GM19240 (cell line): ENCODE measurements around the gene CNTN5.
"Not testable (repeated sequence)": the region's sequence is repeated elsewhere in the genome, so short reads cannot be mapped to it uniquely, and the experiment has no call there.

Experiments used
- DNase-seq: peaks from one replicate; pipeline ENCODE4 v3.0.0; 2011; ENCODE audit warnings: low spot score; ENCODE audit not compliant: insufficient read length

CNTN5 gene

DNA sequence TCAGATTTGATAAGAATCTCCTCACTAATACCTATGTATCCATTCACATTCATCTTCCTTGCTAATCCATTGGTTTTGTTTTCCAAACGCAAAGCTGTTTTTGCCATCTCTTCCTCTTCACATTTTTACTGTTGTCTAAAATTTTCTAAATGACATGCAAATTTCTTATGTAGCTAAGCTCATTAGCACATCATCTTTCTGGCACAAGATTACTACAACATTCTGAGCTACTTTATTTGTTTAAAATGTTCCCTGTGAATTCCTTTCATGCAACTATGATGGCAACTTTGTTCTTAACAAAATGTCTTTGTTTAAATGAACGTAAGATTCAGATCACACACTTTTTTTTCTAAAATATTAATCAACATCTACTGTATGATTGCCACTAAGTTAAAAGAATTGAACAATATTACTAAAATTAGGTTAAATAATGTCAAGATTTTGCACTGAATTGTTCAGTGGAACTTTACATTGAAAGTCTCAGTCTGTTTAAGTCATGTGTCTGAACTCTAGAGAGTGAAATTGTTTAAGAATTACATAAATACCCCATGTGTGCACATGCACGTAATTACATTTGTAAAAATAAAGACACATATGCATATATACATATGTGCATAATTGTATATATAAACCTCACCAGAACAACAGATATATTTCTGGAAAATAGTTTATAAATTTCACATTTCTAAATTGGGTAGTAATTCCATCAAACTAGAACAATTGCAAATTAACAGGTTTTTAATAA, 688.4 kb downstream of the CNTN5 start:
- DNase-seq = no peak

DNA sequence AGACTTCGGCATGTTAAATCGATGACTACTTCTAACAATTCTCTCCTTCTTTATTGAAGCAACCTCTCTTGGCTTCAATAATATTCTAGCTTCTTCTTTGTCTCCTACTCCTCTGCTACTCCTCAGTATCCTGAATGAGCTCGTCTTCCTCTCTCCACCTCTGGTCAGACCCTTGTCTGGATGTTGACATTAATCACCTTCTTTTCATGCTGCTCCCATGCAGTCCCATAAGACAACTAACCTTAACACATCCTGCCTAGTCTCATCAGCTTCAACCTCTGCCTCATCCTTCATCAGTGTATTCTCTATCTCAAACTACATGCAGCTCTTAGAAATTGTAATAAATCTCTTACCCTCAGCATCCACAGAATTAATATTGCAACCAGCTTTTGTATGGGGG, 695.6 kb downstream of the CNTN5 start:
- DNase-seq = no peak

DNA sequence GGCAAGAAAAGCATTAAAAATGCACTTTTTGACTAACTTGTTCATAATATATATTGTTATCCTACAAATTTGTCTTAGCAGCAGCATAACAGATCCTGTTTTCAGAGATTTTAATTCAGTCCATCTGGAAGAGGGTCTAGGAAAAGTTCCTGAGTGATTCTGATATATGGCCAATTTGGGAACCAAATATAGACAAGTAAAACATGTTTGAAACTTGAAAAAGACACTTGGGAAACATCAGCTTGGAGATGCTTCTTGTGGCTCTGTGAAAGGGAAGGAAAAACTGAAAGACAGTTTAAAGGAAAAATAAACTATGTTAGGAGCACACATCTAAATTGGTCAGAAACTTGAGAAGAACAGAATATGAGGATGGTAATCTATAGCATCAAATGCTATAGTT, 697.5 kb downstream of the CNTN5 start:
- DNase-seq = no peak

DNA sequence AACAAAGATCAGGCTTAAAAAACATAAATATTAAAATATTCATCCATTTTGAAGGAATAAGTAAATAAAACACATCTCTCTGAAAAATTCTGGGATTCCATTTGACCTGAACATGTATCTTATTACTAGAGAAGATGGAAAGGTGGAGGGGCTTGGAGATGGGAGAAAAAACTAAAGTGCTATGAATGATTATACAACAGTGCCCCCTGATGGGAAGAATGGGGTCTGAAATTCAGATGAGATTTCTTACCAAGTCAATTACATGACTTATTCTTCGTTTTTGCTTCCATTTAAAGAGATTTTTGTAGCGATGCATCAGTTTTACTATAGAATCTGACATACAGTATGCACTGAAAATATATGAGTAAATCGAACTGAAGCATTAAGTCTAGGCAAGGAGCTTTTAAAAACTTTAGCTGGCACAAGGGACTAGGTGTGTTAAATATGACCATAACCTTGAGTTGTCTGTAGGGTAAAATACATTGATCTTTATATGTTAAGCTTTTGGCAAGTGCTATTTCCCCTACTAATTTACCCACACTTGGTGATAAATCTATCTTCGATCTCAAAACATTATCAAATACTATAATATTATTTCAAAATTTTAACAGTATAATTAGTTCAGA, 718.8 kb downstream of the CNTN5 start:
- DNase-seq = no peak

DNA sequence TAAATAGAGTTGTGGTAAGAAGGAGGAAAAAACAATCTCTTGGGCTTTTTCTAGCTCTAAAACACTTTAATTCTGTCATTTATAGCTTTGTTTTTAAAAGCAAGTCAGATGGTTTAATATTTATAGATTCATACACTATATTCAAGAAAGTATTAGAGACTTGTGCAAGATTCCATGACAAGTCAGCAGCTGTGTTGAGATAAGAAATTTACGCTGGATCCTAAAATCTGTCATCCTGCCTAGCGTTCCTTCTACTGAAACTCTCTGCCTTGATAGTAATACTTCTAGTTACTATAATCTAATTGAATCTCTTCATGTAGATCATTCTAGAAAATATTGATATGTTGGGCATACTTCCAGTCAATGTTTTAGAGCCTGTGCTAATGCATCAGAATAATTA, 721.8 kb downstream of the CNTN5 start:
- DNase-seq = no peak

DNA sequence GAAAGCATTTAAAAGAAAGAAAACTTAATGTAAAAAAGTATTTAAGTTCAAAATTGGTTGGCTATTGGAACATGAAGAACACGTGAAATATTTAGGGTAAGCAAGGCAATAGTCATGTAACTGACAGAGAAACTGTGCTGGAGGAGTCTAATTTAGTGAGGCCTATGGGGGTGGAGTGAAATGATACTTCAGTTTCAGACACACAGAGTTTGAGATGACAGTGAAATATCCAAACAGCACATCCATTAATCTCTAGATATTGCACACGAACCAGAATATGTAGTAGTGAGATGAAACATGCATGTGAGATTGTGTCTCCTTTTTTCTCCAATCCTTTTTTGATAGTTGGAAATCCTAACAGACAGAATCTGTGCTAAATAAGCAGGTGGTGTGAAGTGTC, 739.0 kb downstream of the CNTN5 start:
- no peak for DNase-seq

DNA sequence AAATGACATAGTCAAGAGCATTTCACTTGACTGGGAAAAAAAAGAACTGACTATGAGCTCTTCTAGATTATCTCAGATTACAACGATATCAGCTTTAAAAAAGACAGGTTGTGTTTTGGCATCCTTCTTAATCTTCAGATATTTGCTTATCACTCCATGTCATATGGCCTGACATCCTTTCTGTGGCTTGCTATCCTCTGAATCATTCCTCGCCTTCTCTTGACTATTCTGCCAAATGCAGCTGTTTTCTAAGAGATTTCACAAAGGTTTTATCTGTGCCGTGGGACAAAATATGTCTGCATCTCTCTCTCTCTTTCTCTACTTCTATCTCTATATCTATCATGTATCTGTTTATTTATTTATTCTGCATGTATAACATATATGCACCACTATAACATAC, 746.1 kb downstream of the CNTN5 start:
- DNase-seq = no peak

DNA sequence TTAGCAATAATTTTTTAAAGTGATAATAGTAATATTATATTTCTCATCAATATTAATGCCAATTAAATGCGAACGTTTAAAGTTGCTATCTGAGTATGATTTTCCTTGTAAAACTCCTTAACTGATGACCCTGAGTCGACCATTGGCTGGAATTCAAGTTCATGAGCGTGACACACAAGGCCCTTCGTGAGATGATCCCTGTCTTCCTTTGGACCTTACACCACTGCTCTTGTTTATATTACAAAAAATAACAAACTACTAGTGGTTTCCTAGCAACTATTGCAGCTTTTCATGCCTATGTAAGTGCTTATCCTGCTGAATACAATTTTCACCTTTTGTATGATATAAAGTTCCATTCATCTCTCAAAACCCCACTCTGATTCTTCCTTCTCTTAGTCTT, 752.9 kb downstream of the CNTN5 start:
- no peak for DNase-seq

DNA sequence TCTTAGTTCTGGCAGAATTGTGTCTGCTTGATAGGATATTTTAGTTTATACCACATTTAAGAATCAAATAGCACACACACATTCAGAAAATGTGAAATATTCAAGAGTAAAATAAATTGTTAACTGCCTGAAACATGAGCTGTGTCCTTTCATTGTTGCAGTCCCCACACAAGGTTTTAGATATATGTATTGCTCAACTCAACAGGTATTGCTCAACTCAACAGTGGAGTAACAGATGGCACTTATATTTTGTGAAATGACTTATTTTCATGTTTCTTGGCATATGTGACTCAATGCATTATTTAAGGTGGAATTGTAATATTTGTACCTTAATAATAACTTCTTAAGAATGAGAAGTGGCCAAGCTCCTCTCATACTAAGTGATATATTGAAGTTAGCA, 760.3 kb downstream of the CNTN5 start:
- DNase-seq = no peak

DNA sequence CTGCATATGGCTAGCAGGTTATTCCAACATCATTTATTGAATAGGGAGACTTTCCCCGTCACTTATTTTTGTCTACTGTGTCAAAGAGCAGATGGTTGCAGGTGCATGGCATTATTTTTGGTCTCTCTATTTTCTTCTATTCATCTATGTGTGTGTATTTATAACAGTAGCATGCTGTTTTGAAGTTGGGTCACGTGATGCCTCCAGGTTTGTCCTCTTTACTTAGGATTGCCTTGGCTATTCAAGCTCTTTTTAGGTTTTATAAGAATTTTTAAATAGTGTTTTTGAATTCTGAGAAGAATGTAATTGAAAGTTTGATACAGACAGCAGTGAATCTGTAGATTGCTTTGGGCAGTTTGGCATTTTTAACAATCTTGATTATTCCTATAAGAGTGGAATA, 770.6 kb downstream of the CNTN5 start:
- DNase-seq = no peak

DNA sequence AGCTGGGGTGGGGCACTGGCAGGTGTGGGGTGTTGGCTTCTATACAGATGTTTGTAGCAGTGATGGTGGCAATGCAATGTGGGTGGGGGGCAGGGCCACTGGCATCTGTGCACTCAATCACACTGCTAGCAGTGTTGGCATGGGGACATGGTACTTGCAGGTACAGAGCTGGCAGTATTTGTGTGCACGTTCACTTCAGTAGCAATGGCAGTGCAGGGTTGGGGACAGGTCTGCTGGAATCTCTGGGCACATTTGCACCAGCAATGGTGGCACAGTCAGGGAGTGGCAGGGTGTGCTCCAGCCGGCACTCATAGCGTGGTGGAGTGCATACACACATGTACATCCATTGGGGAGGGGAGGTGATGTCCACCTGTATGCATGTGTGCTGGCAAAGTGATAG, 775.2 kb downstream of the CNTN5 start:
- no peak for DNase-seq

DNA sequence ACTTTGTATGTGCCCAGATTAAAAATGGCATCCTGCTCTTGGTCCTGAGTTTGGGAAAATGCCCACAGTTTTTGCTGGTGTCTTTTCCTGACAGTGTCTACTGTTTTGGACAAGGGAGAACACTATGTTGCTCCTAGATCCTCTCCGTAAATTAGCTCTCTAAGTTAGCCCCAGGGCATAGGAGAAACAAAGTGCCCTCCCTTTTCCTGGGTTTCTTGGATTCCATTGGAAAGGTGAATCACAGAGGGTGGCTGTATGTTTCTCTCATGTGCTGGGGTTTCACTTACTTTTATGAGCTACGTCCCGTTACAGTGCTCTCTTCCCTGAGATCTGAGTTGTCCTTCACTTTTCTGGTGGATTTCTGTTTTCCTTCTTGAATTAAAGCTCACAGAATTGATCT, 782.8 kb downstream of the CNTN5 start:
- no peak for DNase-seq

DNA sequence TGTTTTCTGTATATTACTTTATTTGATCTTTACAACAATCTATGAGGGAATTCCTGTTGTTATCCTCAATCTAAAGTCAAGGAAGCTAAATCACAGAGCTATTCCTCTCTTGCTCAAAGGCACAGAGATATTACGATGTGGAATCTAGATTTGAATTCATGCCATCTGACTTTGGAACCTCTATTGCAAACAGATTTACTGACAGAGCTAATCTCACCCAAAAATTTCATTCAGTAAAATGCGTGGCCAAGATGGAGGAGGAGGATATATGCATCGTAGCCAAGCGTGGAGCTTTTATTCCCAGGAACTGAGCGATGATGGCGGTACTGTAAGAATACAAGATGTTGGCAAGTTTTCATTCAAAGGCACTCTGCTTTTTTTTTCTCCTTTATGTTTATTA, 791.8 kb downstream of the CNTN5 start:
- DNase-seq = no peak

DNA sequence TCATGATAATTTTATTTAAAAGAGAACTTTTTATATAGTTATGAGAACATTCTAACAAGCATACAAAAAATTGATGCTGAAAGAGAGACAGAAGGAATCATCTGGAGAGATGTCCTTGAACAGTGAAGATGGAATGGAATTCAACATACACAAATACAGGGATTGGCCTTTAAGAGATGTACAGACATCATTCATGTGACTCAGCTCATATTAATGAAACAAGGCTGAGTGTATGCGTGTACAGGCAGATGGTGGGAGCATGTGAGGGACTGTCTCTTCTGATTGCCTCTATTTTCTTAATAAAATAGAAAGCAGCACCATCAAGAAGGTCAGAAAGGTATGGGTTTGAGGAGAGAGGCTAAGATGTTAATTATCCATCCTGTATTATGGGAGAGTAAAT, 793.3 kb downstream of the CNTN5 start:
- no peak for DNase-seq

DNA sequence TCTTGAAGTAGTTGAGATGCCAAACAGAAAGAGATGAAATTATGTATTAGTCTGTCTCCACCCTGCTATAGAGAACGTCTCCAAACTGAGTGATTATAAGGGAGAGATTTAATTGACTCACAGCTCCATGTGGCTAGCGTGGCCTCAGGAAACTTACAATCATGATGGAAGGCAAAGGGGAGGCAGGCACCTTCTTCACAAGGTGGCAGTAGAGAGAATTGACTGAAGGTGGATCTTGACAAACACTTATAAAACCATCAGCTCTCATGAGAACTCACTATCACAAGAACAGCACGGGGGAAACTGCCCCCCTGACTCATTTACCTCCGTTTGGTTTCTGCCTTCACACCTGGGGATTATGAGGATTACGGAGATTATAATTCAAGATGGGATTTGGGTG, 794.0 kb downstream of the CNTN5 start:
- no peak for DNase-seq

DNA sequence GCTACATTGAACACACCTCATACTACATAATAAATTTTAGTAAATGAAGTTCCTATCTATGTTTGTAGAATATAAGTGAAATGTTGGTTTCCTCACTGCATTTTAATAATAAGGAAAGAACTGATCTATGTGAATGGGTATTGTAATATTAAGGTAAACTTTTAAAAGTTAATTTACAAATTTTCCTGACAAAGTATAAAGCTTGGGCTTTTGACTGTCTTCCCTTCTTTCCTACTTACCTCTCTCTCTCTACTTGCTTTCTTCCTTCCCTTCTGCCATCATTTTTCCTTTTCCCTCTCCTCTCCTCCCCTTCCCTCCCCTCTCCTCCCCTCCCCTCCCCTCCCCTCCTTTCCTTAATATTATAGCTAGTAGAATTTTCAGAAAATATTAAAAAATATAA, 798.2 kb downstream of the CNTN5 start:
- no peak for DNase-seq

DNA sequence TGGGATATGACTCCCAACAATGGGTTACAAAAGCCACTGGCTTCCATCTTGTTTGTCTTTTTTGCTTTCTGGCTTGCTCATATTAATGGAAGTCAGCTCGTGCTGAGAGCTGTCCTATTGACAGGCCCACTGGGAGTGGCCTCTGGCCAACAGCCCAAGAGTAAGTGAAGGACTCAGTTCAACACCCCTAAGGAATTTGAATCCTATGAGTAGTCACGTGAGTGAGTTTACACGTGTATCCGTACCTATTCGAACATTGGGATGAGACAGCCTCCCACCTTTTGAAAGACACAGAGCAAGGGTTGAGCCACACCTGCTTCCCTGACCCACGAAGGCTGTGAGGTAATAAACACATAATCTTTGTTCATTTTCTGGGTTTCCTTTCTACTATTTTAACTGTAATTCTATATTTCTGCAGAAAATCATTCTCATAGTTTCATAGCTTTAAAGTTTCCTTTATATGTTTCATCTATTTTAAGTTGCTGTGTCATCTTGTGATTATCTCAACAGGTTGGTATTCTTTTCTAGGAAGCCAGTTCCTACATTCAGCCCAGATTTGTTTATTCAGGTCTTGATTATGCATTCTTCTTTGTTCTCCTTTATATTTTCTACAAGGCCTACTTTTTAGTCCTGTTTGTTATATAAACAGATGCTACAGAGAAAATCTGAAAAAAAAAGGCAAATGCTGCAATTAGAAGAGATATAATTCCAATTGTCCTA, 802.3 kb downstream of the CNTN5 start:
- DNase-seq = no peak

DNA sequence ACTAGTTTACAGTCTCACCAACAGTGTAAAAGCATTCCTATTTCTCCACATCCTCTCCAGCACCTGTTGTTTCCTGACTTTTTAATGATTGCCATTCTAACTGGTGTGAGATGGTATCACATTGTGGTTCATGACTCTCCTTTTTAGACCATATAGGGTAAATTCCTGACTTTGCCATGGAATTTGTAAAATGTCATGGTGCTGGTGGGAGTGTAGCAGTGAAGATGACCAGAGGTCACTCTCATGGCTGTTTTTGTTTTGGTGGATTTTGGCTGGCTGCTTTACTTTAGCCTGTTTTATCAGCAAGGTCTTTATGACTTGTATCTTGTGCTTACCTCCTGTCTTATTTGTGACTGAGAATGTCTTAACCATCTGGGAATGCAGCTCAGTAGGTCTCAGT, 816.0 kb downstream of the CNTN5 start:
- DNase-seq = not testable (repeated sequence)

DNA sequence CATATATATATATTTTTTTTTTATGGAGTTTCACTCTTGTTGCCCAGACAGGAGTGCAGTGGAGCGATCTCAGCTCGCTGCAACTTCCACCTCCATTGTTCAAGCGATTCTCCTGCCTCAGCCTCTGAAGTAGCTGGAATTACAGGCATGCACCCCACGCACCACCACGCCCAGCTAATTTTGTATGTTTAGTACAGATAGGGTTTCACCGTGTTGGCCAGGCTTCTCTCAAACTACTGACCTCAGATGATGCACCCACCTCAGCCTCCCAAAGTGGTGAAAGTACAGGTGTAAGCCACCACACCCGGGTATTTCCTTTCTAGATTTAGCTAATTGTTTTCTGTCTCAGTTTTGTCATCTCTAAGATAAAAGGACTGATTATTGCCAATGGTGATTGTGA, 821.1 kb downstream of the CNTN5 start:
- DNase-seq = no peak

DNA sequence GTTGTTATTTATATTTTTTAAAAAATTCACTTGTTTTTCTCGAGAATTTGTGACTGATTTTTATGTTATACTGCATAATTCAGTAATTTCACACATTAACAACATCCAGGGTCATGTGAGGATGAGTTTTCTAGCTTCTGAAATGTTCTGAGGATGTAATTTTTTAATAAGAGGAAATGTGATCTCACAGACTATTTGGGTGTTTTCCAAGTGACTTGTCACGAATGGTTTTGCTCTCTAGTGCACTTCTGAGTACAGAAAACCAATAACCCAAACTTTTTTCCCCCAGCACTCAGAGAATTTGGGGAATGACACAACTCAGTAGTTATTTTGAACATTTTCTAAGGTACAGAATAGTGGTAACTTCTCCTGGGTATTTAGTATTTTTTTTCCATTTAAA, 845.2 kb downstream of the CNTN5 start:
- no peak for DNase-seq

DNA sequence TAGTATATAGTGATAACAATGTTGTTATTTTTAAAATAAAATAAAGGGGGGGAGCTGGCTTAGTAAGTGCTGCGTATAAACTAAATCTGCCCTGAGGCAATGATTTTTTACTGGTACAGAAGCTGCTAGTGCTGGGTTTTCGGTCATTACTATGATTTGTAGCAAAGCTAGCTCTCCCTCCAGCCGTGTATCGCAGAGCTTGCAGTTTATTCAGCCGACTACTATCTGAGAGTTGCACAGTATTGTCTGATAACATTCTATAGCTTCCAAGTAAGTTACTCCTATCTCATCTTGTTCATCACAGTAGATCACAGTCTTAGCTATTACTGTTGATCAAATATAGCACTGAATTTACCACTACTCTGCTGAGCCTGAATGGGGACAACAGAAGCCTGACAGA, 860.9 kb downstream of the CNTN5 start:
- no peak for DNase-seq

DNA sequence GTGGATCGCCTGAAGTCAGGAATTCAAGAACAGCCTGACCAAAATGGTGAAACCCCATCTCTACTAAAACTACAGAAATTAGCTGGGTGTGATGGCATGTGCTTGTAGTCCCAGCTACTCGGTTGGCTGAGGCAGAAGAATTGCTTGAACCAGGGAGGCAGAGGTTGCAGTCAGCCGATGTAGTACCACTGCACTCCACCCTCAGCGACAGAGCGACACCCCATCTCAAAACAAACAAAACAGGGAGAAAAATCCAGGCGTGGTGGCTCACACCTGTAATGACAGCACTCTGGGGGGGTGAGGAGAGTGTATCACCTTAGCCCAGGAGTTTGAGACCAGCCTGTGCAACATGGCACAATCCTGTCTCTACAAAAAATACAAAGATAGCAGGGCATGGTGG, 864.0 kb downstream of the CNTN5 start:
- no peak for DNase-seq

DNA sequence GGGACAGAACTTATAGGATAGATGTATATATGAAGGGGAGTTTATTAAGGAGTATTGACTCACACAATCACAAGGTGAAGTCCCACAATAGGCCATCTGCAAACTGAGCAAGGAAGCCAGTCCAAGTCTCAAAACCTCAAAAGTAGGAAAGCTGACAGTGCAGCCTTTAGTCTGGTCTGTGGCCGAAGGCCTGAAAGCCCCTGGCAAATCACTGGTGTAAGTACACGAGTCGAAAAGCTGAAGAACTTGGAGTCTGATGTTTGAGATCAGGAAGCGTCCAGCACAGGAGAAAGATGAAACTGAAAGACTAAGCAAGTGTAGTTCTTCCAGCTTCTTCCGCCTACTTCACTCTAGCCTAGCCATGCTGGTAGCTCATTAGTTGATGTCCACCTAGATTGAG, 866.7 kb downstream of the CNTN5 start:
- DNase-seq = no peak
